SK-N-MC (cell line): ENCODE data around the gene WDR70.
A peak's percentile ranks its signal among the peaks of the same experiment; 100 is the strongest.

Experiments
- DNase-seq: peaks from one replicate; pipeline ENCODE4 v3.0.0-alpha.2; 2011; ENCODE audit warnings: low read depth, low spot score
- H3K27ac ChIP-seq: fragments of 200-600 bp; sonication (generic); 2 replicates; pipeline ENCODE4 v1.5.1; 2016; ENCODE audit warnings: mixed run types
- H3K36me3 ChIP-seq: fragments of 200-600 bp; sonication (generic); 2 replicates; pipeline ENCODE4 v1.6.1; 2017; ENCODE audit warnings: antibody characterized with exemption, low read length, mixed read lengths; ENCODE audit not compliant: insufficient read depth
- H3K4me3 ChIP-seq: fragments of 200-600 bp; sonication (generic); 2 replicates; pipeline ENCODE4 v1.5.1; 2016
- H3K9ac ChIP-seq: fragments of 200-600 bp; sonication (generic); 2 replicates; pipeline ENCODE4 v1.8.0; 2017; ENCODE audit warnings: mixed run types, mixed read lengths; ENCODE audit not compliant: insufficient read length
- H3K9me3 ChIP-seq: fragments of 200-600 bp; sonication (generic); 2 replicates; pipeline ENCODE4 v1.6.1; 2017; ENCODE audit warnings: low read depth, mild to moderate bottlenecking, antibody characterized with exemption, low read length, moderate library complexity, mixed read lengths
- EZH2 ChIP-seq: fragments of 200-600 bp; sonication (generic); IDR thresholded peaks from one replicate; pipeline ENCODE4 v1.6.1; 2017; ENCODE audit warnings: antibody characterized with exemption
- FOXP2 ChIP-seq: optimal IDR thresholded peaks from 2 replicates; pipeline ENCODE3; 2011; ENCODE audit warnings: mild to moderate bottlenecking, moderate library complexity; ENCODE audit not compliant: insufficient read depth; ENCODE audit errors: extremely low read length, control extremely low read depth
- POLR2AphosphoS5 ChIP-seq: IDR thresholded peaks from 2 replicates; pipeline ENCODE4 v1.6.1; 2012; ENCODE audit warnings: mild to moderate bottlenecking, low read depth, low read length, borderline replicate concordance

Gene WDR70

GRCh38 chr5:37520811-37521210 lies 141.7 kb downstream of the WDR70 start:
- Histone ChIP-seq H3K9ac (no peak overlapping the region), H3K27ac (no peak overlapping the region), H3K9me3 (no peaks in the 10 kb centered on the region), H3K36me3 (no peaks in the 10 kb centered on the region; the same call in 1 of the 2 replicates), H3K4me3 (no peak overlapping the region)
- TF ChIP-seq POLR2AphosphoS5 = no peak
- TF ChIP-seq FOXP2 = no peak
- no peak for TF ChIP-seq EZH2
- no peak for DNase-seq

- no peak for DNase-seq
- Histone ChIP-seq H3K4me3 (no peak overlapping the region), H3K9ac (no peak overlapping the region), H3K9me3 (no peaks in the 10 kb centered on the region), H3K36me3 (peaks cover 4% of the 10 kb centered on the region; the same call in 1 of the 2 replicates), H3K27ac (no peak overlapping the region)
- TF ChIP-seq EZH2 = no peak
- TF ChIP-seq POLR2AphosphoS5 = no peak
- TF ChIP-seq FOXP2 = no peak
These were observed 154.0 kb downstream of the WDR70 start for GRCh38 chr5:37532976-37533740.

GRCh38 chr5:37533851-37534250 lies 154.7 kb downstream of the WDR70 start:
- no peak for DNase-seq
- H3K4me3 ChIP-seq = no peak overlapping the region
- no peaks in the 10 kb centered on the region for H3K9me3 ChIP-seq
- H3K36me3 ChIP-seq = peaks cover 4% of the 10 kb centered on the region; the same call in 1 of the 2 replicates
- no peak for TF ChIP-seq POLR2AphosphoS5
- no peak for TF ChIP-seq FOXP2
- TF ChIP-seq EZH2 = no peak
- H3K27ac ChIP-seq = no peak overlapping the region
- no peak overlapping the region for H3K9ac ChIP-seq

GRCh38 chr5:37539459-37539858 lies 160.3 kb downstream of the WDR70 start:
- no peak overlapping the region for H3K4me3 ChIP-seq
- no peaks in the 10 kb centered on the region for H3K9me3 ChIP-seq
- no peak overlapping the region for H3K27ac ChIP-seq
- TF ChIP-seq POLR2AphosphoS5 (no peak), EZH2 (no peak), FOXP2 (no peak)
- H3K36me3 ChIP-seq = no peaks in the 10 kb centered on the region
- H3K9ac ChIP-seq = no peak overlapping the region
- DNase-seq = no peak

GRCh38 chr5:37543216-37543615 lies 164.1 kb downstream of the WDR70 start:
- DNase-seq = no peak
- H3K9me3 ChIP-seq = no peaks in the 10 kb centered on the region
- H3K36me3 ChIP-seq = no peaks in the 10 kb centered on the region
- H3K27ac ChIP-seq = no peak overlapping the region
- no peak for TF ChIP-seq EZH2
- no peak for TF ChIP-seq FOXP2
- TF ChIP-seq POLR2AphosphoS5 = no peak
- H3K9ac ChIP-seq = no peak overlapping the region
- H3K4me3 ChIP-seq = no peak overlapping the region

- no peak overlapping the region for H3K4me3 ChIP-seq
- no peak overlapping the region for H3K9ac ChIP-seq
- no peak overlapping the region for H3K27ac ChIP-seq
- no peaks in the 10 kb centered on the region for H3K9me3 ChIP-seq
- DNase-seq = no peak
- H3K36me3 ChIP-seq = no peaks in the 10 kb centered on the region; the same call in 1 of the 2 replicates
- TF ChIP-seq POLR2AphosphoS5 (no peak), EZH2 (no peak), FOXP2 (no peak)
These were observed 170.3 kb downstream of the WDR70 start for GRCh38 chr5:37549411-37549810.

- DNase-seq = no peak
- Histone ChIP-seq H3K4me3 (peak overlapping the region; percentile 73), H3K9ac (peak overlapping the region; percentile 32), H3K9me3 (no peaks in the 10 kb centered on the region), H3K36me3 (no peaks in the 10 kb centered on the region; the same call in 1 of the 2 replicates), H3K27ac (peak overlapping the region; percentile 99)
- TF ChIP-seq EZH2 (no peak), POLR2AphosphoS5 (no peak), FOXP2 (no peak)
These were observed 173.0 kb downstream of the WDR70 start for GRCh38 chr5:37552161-37552560.

- H3K4me3 ChIP-seq = peak overlapping the region; percentile 73
- no peaks in the 10 kb centered on the region; the same call in 1 of the 2 replicates for H3K36me3 ChIP-seq
- peak overlapping the region; percentile 60 for H3K9ac ChIP-seq
- peak overlapping the region; percentile 99 for H3K27ac ChIP-seq
- peak; percentile 74 for TF ChIP-seq FOXP2
- TF ChIP-seq EZH2 = no peak
- DNase-seq = peak; percentile 93
- H3K9me3 ChIP-seq = no peaks in the 10 kb centered on the region
These were observed 173.9 kb downstream of the WDR70 start for GRCh38 chr5:37552770-37553719.
